ENCODE results near the gene LMOD1.

The LMOD1 gene

GRCh38 chr1:201945863-201946223 is 505 bp downstream of the LMOD1 start:
- no peak for TF ChIP-seq ARNTL (CRISPR knock-in tag; IDR thresholded peaks at IDR 0.05; ENCODE audit: borderline replicate concordance, low read depth)
- no peak for TF ChIP-seq ZFP30 (CRISPR knock-in tag; IDR thresholded peaks at IDR 0.05)
- no peak for TF ChIP-seq TSHZ2 (CRISPR knock-in tag; IDR thresholded peaks at IDR 0.05)
- TF ChIP-seq CSRNP3 (CRISPR knock-in tag; IDR thresholded peaks at IDR 0.05), result no peak
- no peak for TF ChIP-seq TOX (CRISPR knock-in tag; IDR thresholded peaks at IDR 0.05; ENCODE audit: borderline replicate concordance)
- TF ChIP-seq PATZ1 (CRISPR knock-in tag; IDR thresholded peaks at IDR 0.05; ENCODE audit: borderline replicate concordance), result no peak
- ATAC-seq, result peak; percentile 26

GRCh38 chr1:201945157-201945556 is 1.2 kb downstream of the LMOD1 start:
- TF ChIP-seq PATZ1 (CRISPR knock-in tag; IDR thresholded peaks at IDR 0.05; ENCODE audit: borderline replicate concordance) (no peak), CSDC2 (CRISPR knock-in tag; IDR thresholded peaks at IDR 0.05) (no peak), CREB5 (CRISPR knock-in tag; IDR thresholded peaks at IDR 0.05; ENCODE audit: low read depth) (no peak), ESRRG (CRISPR knock-in tag; IDR thresholded peaks at IDR 0.05) (no peak), TOX (CRISPR knock-in tag; IDR thresholded peaks at IDR 0.05; ENCODE audit: borderline replicate concordance) (no peak), ZC3H10 (CRISPR knock-in tag; IDR thresholded peaks at IDR 0.05) (no peak), TCF4 (CRISPR knock-in tag; IDR thresholded peaks at IDR 0.05; ENCODE audit: borderline replicate concordance) (no peak), SNAI2 (CRISPR knock-in tag; IDR thresholded peaks at IDR 0.05) (no peak), BACH2 (CRISPR knock-in tag; IDR thresholded peaks at IDR 0.05; ENCODE audit: borderline replicate concordance) (no peak), RARB (CRISPR knock-in tag; IDR thresholded peaks at IDR 0.05) (no peak), ISL1 (CRISPR knock-in tag; IDR thresholded peaks at IDR 0.05) (no peak), POU6F1 (CRISPR knock-in tag; IDR thresholded peaks at IDR 0.05; ENCODE audit: borderline replicate concordance, low read depth) (no peak), ZNF70 (CRISPR knock-in tag; IDR thresholded peaks at IDR 0.05) (no peak), ZFP3 (CRISPR knock-in tag; IDR thresholded peaks at IDR 0.05) (no peak), GLIS3 (CRISPR knock-in tag; IDR thresholded peaks at IDR 0.05) (no peak), OSR1 (CRISPR knock-in tag; IDR thresholded peaks at IDR 0.05) (no peak), TSHZ2 (CRISPR knock-in tag; IDR thresholded peaks at IDR 0.05) (no peak), ZFP30 (CRISPR knock-in tag; IDR thresholded peaks at IDR 0.05) (no peak), ZNF8 (CRISPR knock-in tag; IDR thresholded peaks at IDR 0.05) (no peak)
- ATAC-seq, result peak; percentile 9
